Stimulated activated CD8-positive, alpha-beta memory T cell treated with anti-CD3 and anti-CD28 coated beads, Interleukin-12 subunit alpha, Interleukin-12 subunit beta, amount 100 ng/mL, for 24 hours (primary cell): ENCODE data around the gene AMH.

ENCODE experiments used
- DNase-seq: peaks from one replicate; pipeline ENCODE4 v3.0.0-alpha.2; 2020; ENCODE audit errors: extremely low read depth

AMH gene

DNA sequence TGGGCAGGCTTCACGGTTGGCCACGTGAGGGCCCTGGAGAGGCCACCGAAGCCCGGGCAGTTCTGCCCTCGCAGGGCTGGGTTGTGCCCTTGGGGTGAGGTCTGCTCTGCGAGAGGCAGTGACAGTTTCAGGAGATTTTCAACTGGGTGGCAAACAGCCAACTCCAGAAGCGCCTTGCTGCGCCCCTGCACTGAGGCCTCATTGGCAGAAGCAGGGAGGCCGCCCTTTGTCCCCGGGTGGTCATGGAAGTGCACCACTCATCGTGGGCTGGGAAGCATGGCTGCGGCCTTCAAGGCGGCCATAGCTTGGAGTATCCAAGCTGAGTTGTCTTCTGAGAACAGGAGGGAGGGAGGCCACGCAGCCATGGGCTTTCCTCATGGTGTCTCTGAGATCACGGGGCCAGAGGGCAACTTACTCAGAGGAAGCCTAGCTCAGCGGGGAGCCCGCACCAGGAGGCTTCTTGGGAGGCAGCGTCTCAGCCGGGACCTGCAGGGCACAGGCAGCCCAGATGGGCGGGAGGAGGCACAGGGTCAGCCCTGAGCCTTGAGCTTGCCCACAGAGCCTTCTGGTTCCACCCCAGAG lies 27.8 kb upstream of the AMH start:
- no peak for DNase-seq

DNA sequence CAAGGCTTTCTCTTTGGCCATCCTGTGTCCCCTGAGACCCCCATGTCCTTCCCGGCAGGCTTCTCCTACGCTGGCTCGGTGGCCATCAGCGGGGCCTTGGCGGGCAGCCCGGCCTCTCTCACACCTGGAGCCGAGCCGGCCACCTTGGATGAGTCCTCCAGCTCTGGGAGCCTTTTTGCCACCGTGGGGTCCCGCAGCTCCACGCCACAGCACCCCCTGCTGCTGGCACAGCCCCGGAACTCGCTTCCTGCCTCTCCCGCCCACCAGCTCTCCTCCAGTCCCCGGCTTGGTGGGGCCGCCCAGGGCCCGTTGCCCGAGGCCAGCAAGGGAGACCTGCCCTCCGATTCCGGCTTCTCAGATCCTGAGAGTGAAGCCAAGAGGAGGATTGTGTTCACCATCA lies 27.2 kb upstream of the AMH start:
- DNase-seq = no peak

DNA sequence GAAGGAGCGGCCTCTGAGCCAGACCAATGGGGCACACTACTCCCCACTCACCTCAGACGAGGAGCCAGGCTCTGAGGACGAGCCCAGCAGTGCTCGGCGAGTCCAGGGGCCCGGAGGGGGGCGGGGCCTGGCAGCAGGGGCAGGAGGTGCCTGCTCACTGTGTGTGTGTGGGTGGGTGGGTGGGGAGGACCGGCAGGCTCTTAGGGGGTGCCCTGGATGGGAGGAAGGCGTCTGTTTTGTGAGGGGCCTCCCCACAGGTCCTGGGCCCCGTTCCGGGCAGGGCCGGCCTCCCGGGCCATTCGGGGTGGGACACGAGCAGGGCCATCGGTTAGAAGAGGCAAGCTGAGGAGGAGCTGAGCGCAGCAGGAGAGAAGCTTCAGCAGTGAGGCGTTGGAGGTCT lies 25.7 kb upstream of the AMH start:
- no peak for DNase-seq

DNA sequence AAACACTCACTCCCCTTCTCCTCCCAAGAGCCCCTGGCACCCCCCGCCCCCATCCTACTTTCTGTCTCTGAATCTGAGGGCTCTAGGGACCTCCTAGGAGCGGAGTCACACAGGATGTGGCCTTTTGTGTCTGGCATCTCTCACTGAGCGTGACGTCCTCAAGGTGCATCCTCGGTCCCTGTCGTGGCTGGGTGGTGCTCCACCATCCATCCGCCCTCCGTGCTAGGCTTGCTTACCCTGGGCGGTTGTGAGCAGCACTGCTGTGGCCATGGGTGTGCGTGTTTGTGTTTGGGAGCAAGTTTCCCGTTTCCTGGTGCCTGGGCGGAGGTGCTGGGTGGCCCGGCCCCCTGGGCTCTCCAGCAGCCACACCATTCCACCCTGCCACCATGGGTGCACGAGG lies 25.2 kb upstream of the AMH start:
- DNase-seq = no peak

DNA sequence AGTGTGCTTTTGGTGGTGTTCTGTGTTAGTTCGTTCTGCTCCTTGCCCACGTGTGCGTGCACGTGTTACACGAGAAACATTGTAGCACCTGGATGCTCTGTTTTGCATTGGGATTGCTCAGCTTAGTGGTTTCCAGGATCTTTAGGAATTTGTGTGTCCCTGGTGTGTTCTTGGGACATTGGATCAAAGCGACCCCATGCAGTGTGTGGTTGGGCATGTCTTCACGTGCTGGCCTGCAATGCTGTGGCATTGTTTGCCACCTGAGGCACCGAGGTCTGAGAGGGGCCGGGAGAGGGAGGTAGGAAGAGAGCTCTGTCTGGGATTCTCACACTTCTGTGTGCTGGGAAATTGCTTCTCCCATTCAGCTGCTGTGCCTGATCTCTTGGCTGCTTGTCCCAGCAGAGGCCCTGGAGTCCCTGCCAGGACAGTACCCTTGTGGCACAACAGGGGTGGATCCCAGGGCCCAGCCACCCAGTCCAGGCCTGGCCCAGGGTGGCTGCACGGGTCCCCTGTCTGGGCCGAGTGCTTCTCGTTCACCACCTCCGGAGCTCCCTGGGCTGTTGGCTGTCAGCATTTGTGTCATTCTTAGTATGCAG lies 24.3 kb upstream of the AMH start:
- DNase-seq = no peak

DNA sequence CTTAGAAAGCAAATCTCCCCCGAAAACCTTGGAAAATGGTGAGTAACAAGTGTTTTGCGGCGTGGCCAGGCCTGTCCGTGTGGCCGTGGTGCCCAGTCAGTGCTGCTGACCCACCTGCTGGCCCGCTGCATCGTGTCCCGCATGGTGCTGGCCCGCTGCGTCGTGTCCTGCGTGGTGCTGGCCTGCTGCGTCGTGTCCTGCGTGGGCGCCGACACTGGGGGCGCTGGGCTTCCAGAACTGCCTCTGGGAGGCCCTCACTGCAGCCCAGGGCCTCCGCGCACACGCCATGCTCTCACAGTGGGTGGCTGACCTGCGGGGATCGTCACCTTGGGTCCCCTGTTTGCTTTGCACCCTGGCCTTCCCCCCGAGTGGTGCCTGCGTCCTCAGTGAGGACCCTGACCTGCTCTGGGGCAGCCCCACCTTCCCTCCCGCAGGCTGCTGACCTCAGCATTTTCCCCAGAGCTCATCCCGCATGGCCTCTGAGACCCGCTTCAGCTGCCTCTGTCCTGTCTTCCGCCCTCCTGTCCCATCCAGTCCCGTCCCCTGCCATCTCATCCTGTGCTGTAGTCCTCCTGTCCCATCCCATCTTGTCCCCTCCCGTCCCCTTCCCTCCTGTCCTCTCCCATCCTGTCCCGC lies 23.6 kb upstream of the AMH start:
- no peak for DNase-seq

DNA sequence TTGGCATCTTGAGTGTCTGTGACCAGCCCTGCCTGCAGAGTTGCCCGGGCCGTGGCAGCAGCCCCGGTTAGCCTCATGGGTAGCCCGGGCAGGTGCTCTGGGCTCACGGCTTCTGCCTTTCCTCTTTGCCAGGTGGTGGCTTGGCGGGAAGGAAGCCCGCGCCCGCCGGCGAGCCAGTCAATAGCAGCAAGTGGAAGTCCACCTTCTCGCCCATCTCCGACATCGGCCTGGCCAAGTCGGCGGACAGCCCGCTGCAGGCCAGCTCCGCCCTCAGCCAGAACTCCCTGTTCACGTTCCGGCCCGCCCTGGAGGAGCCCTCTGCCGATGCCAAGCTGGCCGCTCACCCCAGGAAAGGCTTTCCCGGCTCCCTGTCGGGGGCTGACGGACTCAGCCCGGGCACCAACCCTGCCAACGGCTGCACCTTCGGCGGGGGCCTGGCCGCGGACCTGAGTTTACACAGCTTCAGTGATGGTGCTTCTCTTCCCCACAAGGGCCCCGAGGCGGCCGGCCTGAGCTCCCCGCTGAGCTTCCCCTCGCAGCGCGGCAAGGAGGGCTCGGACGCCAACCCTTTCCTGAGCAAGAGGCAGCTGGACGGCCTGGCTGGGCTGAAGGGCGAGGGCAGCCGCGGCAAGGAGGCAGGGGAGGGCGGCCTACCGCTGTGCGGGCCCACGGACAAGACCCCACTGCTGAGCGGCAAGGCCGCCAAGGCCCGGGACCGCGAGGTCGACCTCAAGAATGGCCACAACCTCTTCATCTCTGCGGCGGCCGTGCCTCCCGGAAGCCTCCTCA lies 22.9 kb upstream of the AMH start:
- DNase-seq = no peak

DNA sequence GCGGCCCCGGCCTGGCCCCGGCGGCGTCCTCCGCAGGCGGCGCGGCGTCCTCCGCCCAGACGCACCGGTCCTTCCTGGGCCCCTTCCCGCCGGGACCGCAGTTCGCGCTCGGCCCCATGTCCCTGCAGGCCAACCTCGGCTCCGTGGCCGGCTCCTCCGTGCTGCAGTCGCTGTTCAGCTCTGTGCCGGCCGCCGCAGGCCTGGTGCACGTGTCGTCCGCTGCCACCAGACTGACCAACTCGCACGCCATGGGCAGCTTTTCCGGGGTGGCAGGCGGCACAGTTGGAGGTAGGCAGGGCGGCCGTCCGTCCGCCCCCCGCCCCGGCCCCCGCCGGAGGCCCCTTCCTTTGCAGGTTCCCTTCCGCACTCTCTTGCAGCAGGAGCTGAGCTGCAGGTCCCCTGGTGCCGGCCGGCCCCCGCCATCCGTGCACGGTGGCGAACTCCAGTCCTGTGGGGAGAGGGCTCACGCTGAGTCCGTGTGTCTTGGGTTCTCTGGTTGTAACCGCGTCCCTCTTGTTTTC lies 22.2 kb upstream of the AMH start:
- DNase-seq = no peak

DNA sequence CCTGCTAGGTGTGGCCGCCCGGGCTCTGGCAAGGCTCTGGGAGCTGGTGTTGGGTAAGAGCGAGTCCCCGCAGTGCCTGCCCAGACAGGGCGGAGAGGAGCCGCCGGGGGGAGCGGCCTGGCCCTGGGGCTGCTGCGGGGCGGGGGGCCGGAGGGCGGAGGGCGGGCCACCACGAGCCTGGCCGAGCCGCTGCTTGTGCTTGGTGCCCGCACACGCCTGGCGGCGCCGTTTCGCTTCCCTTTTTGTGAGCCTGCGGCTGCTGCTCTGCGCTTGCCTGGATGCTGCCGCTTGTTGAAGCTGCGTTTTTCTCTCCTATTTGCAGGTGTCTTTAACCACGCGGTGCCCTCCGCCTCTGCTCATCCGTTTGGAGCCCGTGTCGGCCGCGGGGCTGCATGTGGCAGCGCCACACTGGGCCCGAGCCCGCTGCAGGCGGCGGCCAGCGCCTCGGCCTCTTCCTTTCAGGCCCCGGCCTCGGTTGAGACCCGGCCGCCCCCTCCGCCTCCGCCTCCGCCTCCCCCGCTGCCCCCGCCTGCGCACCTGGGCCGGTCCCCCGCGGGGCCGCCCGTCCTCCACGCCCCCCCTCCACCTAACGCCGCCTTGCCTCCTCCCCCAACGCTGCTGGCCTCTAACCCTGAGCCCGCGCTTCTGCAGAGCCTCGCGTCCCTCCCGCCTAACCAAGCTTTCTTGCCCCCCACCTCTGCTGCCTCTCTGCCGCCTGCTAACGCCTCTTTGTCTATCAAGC lies 21.5 kb upstream of the AMH start:
- no peak for DNase-seq

DNA sequence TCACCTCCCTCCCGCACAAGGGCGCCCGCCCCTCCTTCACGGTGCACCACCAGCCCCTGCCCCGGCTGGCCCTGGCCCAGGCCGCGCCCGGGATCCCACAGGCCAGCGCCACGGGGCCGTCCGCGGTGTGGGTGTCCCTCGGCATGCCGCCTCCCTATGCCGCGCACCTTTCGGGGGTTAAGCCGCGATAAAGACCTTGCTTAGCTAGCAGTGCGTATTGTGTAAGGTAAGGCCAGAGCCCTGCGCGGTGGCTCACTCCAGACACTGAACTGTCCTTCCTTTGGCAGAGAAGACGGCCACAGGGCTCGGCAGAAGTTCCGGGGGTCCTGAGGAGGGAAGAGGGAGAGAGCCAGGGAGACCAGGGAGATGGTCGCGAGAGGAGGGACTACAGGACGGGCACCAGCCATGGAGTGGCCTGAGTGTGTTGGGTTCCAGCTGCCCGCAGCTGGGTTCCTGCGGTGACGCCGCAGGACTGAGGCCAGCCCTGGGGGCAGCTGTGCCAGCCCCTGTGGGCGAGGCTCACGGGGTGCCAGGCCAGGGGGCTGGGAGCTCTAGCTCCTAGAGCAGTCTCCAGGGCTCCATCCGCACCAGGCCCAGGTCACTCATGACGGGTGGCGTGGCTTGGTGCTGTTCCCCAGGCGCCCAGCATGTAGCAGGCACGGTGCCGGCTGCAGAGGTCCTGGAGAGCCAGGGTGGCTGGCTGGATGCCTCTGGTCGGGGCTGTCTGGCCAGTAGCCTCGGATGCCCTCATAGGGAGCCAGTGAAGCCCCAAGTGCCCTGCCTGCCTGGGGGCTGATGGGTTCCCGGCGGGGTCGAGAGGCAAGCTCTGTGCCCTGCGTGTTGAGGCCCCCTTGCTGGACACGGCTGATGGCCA lies 20.7 kb upstream of the AMH start:
- DNase-seq = no peak

DNA sequence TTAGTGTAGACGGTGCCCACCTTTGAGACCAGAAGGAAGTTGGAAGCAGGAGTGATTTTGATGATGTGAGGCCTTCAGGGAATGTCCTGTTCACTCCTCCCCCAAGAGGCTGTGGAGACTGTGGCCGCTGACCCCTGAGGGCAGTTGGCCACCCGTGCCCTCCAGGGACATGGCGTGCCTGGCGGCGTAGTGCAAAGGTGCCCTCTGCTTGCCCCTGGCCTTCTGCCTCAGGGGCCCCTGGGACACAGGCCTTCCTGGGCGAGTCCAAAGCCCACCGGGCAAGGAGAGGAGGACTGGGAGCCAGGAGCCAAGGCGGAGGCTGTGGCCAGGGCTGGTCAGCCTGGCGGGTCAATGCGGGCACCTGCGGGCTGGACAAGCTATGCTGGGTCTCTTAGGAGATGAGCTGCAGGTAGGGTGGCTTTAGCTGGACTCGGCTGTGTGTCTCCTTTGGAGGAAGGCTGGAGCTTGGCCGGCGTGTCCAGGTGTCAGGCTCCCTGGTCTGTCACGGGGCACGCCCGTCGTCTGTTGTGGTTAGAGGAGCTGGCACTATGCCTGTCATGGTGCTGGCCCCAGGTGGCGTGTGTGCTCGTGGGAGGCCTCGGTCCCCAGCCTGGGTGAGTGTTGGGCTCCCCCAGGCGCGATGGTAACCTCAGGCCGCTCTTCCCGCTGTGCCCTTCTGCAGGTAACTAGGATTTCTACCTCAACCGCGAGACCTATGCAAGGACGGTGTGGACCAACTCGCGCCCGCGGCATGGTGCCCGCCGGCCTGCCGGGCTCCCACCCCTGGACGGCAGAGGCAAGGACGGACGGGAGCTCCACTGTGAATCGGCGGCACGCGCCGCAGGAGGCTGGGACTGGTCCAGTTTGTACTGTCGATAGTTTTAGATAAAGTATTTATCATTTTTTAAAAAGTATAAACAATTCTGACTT lies 19.8 kb upstream of the AMH start:
- no peak for DNase-seq

DNA sequence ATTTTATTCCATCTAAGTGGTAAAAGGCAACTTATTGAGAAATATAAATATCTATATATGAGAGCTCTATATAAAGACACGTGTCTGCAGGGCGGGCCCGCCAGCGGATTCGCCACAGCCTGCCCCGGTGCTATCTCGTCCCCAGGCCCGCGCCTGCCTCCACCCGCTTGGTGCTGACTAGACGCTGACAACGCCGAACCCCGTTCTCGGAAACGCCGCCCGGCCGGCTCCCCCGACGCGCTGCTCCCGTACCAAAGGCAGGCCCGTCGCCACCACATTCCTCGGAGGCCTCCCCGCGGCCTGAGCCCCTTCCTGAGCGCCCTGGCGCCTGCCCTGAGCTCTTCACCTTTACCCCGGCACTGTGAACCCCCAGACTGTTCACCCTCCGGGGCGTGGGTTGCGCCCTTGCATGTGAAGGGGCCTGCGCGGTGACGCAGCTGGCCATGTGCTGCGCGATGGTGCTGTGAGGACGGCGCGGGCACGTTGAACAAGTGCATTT lies 19.0 kb upstream of the AMH start:
- DNase-seq = no peak

DNA sequence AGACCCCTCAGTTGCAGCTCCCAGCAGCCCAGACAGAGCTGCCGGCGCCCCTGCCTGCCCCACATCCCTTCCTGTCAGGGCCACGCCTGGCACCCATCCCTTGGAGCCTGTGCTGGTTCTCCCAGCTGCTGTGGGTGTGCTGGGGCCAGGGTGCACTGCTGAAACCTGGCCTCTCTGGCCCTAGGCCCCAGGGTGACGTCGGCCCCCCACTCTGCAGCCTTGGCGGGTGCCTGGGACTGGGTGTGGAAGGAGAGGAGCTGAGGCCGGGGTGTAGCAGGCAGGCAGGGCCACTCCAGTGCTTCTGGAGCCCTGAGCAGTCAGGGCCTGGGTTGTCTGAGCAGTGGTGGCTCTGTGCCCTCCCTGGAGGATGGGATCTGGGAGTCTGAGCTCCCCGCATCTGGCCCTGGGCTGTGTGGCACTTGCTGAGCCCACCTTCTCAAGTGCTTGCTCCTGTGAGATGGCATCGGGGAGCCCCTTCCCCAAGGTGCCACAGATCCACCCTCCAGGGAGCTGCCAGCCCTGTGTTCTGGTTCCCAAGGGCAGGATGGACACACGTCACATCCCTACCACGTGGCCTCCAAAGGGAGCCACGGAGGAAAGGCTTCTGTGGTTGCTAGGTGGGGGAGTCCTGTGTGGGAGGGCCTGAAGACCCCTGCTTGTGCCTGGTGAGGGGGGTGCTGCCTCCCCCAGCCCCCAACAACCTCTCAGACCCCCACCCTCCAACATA lies 18.2 kb upstream of the AMH start:
- no peak for DNase-seq

DNA sequence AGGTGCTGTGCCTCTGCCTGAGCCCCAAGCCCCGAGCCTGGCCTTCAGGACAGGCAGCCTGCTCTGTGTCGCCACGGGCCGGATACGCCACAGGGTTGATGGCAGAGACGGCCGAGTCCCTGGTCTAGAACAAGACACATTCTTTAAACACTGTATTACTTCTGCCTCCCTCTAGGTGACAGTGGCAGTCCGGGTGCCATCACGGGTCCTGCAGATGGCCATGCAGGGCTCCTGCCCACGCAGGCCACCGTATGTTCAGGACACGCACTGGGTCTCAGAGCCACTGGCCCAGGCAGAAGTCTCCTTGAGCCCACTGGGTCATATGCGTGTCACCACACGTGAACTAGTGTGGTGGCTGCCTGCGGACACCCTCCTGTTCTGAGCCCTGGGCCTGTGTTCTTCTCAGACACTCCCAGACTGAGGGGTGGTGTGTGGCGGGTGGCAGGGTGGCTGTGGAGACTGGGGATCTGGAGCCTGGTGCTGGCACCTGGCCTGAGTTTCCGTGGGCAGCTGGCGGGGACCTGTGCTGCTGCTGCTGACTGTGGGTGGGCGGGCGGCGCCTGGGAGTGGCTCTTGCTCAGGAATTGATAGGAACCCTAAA lies 17.4 kb upstream of the AMH start:
- DNase-seq = no peak

DNA sequence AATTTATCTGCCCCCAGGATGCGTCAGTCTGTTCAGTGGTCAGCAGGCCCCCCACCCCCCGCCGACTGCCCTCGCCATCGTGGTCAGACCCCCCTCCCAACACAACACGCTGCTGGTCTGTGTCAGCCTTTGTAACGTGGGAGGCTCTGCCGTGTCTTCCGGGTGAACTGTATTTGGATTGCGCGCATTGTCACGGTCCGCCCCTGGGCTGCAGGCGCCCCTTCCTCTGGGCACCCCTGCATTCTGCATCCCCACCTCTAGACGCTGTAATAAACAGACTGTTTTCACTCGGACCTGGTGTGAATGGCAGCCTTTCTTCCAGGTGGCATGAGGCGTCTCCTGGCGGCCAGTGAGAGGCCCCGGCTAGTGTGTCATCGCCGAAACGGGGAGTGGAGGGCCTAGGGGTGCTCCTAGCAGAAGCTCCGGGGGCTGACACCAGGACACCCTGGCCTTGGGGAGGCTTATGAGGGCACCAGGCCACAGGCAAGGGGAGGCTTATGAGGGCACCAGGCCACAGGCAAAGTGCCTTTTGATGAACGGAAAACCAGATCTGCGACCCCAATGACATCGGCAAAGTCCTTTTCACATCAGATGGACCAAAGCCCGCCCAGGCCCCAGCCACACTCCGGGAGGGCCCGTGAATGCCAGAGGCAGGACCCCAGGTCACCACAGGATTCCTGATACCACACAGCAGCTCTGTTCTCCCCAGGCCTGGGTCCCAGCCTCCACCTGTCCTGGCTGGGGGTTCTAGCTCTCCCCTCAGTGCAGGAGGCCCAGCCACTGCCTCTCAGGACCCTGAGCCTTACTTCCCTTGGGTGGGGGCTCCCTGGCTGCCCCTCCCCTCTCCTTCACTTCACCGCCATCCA lies 16.6 kb upstream of the AMH start:
- no peak for DNase-seq

DNA sequence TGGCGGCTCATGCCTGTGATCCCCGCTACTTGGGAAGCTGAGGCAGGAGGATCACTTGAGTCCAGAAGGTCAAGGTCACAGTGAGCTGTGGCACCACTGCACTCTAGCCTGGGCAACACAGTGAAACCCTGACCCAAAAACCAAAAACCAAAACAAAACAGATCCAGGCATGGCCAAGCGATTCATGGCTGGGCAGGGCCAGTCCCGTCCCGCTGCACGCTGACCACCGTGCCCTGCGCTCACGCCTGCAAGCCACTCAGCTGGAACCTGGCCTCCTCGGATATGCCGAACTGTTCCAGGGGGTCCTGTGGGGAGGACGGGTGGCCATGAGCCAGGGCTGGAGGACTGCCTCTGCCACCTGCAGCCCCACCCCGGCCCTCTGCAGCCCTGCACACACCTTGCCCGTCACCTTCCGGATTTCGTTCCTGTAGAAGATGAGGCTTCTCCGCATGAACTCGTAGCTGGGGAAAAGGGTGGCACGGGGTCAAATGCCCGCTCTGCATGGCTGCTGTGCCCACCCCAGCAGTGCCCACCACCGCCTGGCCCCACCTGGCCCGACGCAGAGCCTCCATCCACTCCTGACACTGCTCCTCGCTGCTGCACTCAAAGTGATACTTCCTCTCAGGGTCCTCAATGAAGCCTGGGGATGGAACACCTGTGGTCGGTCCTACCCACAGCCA lies 15.4 kb upstream of the AMH start:
- DNase-seq = no peak

DNA sequence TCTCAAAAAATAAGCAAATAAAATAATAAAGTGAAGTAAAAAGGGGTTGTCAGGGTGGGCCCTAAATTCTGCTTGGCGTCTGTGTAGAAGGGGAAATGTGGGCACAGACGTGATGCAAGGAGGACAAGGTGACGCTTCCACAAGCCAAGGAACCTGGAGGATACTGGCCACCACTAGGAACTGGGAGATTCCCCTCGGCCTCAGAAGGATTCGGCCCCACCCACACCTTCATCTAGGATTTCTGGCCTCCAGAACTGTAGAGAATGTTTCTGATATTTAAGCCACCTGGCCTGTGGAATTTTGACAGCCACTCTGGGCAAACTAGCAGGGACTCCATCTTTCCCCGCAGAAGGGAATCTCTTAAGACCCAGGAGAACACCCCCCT lies 14.1 kb upstream of the AMH start:
- DNase-seq = no peak
